SJSA1 (cell line): ENCODE results near the gene EML1. TPM values are rescaled to one million over a fixed set of nuclear protein-coding genes. Genes with fewer than 3 reads are reported as not detected.

Experiments used
- DNase-seq, 2 experiments: peaks; one replicate each; pipeline ENCODE4 v3.0.0-alpha.2; 2015 to 2020; ENCODE audit warnings: low spot score in 2 of 2, low read depth in 1 of 2
- H3K27ac ChIP-seq: fragments of 250-450 bp; sonication (Bioruptor Pico); 2 replicates; pipeline ENCODE4 v1.5.1; 2020; ENCODE audit warnings: mild to moderate bottlenecking, moderate library complexity
- H3K27me3 ChIP-seq: fragments of 250-450 bp; sonication (Bioruptor Pico); replicated peaks from 2 replicates; pipeline ENCODE4 v1.5.1; 2020; ENCODE audit warnings: mild to moderate bottlenecking, moderate library complexity
- H3K36me3 ChIP-seq: fragments of 250-450 bp; sonication (Bioruptor Pico); 2 replicates; pipeline ENCODE4 v1.5.1; 2020; ENCODE audit warnings: mild to moderate bottlenecking
- H3K4me1 ChIP-seq: fragments of 250-450 bp; sonication (Bioruptor Pico); replicated peaks from 2 replicates; pipeline ENCODE4 v1.6.1; 2021; ENCODE audit warnings: mild to moderate bottlenecking
- H3K4me3 ChIP-seq: fragments of 250-450 bp; sonication (Bioruptor Pico); 2 replicates; pipeline ENCODE4 v1.5.1; 2020; ENCODE audit warnings: mild to moderate bottlenecking
- H3K9me3 ChIP-seq: fragments of 250-450 bp; sonication (Bioruptor Pico); replicated peaks from 2 replicates; pipeline ENCODE4 v1.5.1; 2020; ENCODE audit warnings: mild to moderate bottlenecking
- total RNA-seq: library from RNA; depleted of rRNA; stranded (reverse); fragments of >200 nt; shearing (Covaris generic); gene quantifications from 2 replicates; pipeline ENCODE4 v1.2.3, GENCODE V29; 2014; rRNA removed

EML1 gene
- total RNA-seq, result 86.7 and 94.7 TPM in 2 replicates

- DNase-seq, result peak; percentile 22 to 87
These were observed at the start of gene EML1 for GRCh38 chr14:99793213-99794150. Gene EML1 (plus strand): TSS chr14:99793413. CDS start chr14:99793477, 64 bp downstream.

GRCh38 chr14:99744199-99744872 is 48.9 kb upstream of the EML1 start:
- peak; percentile 70 to 92 for DNase-seq
- no peak overlapping the region for H3K4me3 ChIP-seq
- H3K4me1 ChIP-seq, result peaks cover 51% of the 10 kb centered on the region
- no peaks in the 10 kb centered on the region for H3K9me3 ChIP-seq
- H3K36me3 ChIP-seq, result peaks cover 13% of the 10 kb centered on the region; the same call in 1 of the 2 replicates
- H3K27ac ChIP-seq, result peak overlapping the region; percentile 98
- H3K27me3 ChIP-seq, result no peaks in the 10 kb centered on the region

More at GRCh38 chr14:99793213-99794150, at the start of gene EML1:
- H3K27ac ChIP-seq, result peak within 1 kb of the TSS; percentile 76
- H3K9me3 ChIP-seq, result no peaks in the 10 kb centered on the region; the same call in 1 of the 2 replicates
- peak within 1 kb of the TSS; percentile 79 for H3K4me3 ChIP-seq
- no peaks in the 10 kb centered on the region for H3K27me3 ChIP-seq
- H3K36me3 ChIP-seq, result peaks cover 7% of the 10 kb centered on the region
- H3K4me1 ChIP-seq, result peaks cover 23% of the 10 kb centered on the region

DNA sequence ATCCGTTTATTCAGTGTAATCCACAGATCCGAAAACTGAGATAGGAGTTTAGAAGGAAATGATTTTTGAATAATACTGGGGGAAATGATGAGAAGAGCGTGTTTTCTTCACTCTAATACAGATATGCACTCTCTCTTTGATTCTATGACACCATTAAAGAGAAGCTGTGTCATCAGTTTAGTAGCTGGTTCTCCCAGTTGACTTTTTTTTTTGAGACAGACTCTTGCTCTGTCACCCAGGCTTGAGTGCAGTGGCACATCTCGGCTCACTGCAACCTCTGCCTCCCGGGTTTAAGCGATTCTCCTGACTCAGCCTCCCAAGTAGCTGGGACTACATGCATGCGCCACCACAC is 48.4 kb upstream of the EML1 start:
- Histone ChIP-seq H3K27me3 (no peaks in the 10 kb centered on the region), H3K9me3 (no peaks in the 10 kb centered on the region), H3K36me3 (peaks cover 16% of the 10 kb centered on the region; the same call in 1 of the 2 replicates), H3K4me3 (no peak overlapping the region), H3K27ac (peak overlapping the region; percentile 98), H3K4me1 (peaks cover 51% of the 10 kb centered on the region)
- no peak for DNase-seq

DNA sequence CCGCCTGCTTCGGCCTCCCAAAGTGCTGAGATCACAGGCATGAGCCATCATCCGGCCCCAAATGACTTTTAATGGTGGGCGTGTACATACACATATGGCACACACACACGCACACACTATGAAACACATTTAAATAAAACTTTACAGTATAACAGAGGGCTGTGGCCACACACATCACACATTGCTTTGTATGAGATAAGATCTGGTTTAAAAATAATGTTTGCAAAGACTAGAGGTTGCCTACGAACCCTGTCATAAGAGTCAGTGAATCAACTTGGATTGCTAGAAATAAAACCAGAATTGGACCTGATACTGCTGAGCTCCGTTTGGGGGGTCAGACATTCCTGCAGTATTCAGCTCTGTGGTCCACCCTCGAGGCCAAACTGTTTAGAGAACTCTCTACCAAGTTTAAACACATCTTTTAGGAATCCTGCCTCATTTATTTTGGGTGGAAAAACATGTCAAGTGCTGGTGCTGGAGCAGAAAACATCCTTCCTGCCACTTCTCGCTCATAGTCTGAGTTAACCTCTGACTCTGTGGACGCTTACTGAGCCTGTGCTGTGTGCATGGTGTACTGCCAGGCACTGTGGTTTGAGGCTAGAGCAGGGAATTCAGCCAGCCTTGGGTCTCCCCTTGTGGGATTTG is 47.8 kb upstream of the EML1 start:
- H3K27ac ChIP-seq, result peak overlapping the region; percentile 98
- DNase-seq, result peak; percentile 87 to 91

GRCh38 chr14:99747167-99747566 is 46.0 kb upstream of the EML1 start:
- no peak for DNase-seq
- no peaks in the 10 kb centered on the region for H3K9me3 ChIP-seq
- no peaks in the 10 kb centered on the region for H3K27me3 ChIP-seq
- H3K36me3 ChIP-seq, result peaks cover 16% of the 10 kb centered on the region; the same call in 1 of the 2 replicates
- no peak overlapping the region for H3K4me3 ChIP-seq
- H3K4me1 ChIP-seq, result peaks cover 74% of the 10 kb centered on the region
- no peak overlapping the region for H3K27ac ChIP-seq

More for the DNA sequence above, 47.8 kb upstream of the EML1 start:
- Histone ChIP-seq H3K4me1 (peaks cover 57% of the 10 kb centered on the region), H3K9me3 (no peaks in the 10 kb centered on the region), H3K36me3 (peaks cover 21% of the 10 kb centered on the region; the same call in 1 of the 2 replicates), H3K4me3 (no peak overlapping the region), H3K27me3 (no peaks in the 10 kb centered on the region)

DNA sequence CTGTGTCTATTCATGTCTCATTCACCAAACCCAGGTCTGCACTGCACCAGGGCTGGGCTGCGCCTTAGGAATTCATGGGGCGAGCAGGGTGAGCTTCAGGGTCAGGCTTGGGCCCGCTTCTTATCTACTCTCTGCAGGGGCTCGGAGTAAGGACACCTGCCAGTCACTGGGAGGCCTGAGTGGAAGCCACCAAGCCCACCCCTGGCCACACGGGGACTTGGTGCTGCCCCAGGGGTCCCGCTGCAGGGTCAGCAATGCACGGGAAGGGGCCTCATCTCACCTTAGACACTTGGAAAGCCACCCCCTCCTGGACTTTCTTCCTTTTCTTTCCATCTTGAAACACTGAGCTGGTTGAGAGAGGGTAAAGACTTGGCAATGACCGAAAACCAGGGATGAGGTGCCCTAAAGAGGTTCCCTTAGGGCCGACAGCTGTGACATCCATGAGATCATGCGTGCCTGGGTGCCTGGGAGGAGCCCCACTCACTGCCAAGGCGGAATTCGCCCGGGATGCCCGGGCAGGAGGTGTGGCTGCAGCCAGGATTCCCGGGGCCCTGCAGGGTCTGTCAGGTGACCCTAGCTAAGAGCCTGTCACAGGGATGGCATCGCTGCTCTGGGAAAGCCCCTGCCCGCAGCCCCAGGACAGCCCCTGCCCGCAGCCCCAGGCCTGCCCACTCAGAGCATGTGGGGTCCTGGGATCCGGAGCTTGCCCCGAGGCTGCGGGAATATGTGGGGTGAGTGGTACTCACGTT is 45.5 kb upstream of the EML1 start:
- no peak overlapping the region for H3K27ac ChIP-seq
- H3K9me3 ChIP-seq, result no peaks in the 10 kb centered on the region
- H3K4me1 ChIP-seq, result peaks cover 80% of the 10 kb centered on the region
- no peaks in the 10 kb centered on the region for H3K27me3 ChIP-seq
- no peak for DNase-seq
- peaks cover 16% of the 10 kb centered on the region; the same call in 1 of the 2 replicates for H3K36me3 ChIP-seq
- no peak overlapping the region for H3K4me3 ChIP-seq

DNA sequence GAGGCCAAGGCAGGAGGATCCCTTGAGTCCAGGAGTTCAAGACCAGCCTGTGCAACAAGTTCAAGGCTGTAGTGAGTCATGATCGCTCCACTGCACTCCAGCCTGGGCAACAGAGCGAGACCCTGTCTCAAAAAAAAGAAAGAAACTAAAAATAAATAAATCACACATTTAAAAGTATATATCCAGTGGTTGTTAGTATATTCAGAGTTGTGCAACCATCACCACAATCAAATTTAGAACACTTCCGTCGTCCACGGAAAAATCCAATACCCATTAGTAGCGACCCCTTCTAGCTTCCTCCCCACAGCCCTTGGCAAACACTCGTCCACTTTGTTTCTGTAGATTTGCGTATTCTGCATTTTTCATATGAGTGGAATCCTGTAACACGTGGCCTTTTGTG is 44.7 kb upstream of the EML1 start:
- peaks cover 80% of the 10 kb centered on the region for H3K4me1 ChIP-seq
- H3K36me3 ChIP-seq, result peaks cover 11% of the 10 kb centered on the region; the same call in 1 of the 2 replicates
- no peaks in the 10 kb centered on the region for H3K9me3 ChIP-seq
- no peak overlapping the region for H3K4me3 ChIP-seq
- DNase-seq, result no peak
- H3K27ac ChIP-seq, result no peak overlapping the region
- no peaks in the 10 kb centered on the region for H3K27me3 ChIP-seq

DNA sequence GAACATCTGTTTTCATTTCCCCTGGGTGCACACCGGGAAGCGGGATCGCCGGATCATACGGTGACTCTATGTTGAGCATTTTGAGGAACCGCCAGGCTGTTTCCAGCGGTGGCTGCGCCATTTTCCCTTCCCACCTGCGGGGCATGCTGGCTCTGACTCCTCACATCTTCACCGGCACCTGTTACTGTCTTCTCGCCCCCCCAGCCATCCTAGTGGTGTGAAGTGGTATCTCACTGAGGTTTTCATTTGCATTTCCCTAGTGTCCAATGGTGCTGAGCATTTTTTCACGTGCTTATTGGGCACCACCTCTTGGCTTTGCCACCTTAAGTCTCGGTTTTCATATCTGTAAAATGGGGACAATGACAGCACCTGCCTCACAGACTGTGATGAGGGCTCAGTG is 44.1 kb upstream of the EML1 start:
- Histone ChIP-seq H3K9me3 (no peaks in the 10 kb centered on the region), H3K27me3 (no peaks in the 10 kb centered on the region), H3K4me1 (peaks cover 80% of the 10 kb centered on the region), H3K4me3 (no peak overlapping the region), H3K36me3 (peaks cover 11% of the 10 kb centered on the region; the same call in 1 of the 2 replicates), H3K27ac (no peak overlapping the region)
- no peak for DNase-seq

DNA sequence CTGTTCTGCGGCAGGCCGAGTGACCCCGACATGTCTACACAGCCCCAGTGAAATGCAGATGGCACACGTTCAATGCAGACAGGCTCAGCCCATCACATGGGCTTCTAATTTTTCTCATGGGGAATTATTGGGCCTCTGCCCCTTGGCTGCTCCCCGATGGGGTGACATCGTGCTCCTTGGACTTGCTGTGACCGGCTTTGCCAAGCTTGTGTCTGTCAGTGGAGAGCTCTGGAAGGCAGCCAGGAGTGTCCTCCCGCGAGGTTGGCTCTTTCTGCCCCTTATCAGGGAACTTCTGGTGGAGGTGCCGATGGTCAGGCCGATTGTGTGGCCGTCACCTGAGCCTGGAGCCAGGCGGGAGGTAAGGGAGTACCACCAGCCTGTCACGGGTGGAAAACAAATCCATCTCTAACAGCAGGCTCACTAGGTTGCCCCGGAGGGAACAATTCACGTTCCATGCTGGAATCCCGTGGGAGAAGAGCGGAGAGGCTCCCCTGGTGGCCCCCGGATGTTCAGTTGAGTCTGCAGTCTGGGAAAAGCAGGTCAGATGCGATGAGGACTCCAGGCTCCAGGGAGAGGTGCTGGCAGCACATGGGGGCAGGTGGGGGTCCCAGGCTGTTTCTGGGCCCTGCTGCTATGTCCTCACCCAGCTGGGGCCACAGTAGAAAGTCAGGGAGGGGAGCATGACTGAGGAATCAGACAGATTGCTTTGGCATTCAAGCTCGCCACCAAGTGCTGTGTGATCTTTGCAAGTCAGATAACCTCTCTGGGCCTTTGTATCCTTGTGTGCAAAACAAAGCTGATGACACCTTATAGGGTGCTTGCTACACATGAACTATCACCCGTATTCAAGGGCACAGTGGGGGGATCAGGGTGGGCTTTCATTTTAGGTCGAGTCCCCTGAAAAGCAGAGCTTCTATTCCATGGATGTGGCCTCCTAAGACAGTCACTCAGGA is 43.2 kb upstream of the EML1 start:
- H3K4me3 ChIP-seq, result no peak overlapping the region
- no peak overlapping the region; the same call in 1 of the 2 replicates for H3K27ac ChIP-seq
- H3K36me3 ChIP-seq, result peaks cover 11% of the 10 kb centered on the region; the same call in 1 of the 2 replicates
- H3K9me3 ChIP-seq, result no peaks in the 10 kb centered on the region
- H3K4me1 ChIP-seq, result peaks cover 80% of the 10 kb centered on the region
- no peak for DNase-seq
- no peaks in the 10 kb centered on the region for H3K27me3 ChIP-seq

- peaks cover 11% of the 10 kb centered on the region; the same call in 1 of the 2 replicates for H3K36me3 ChIP-seq
- no peaks in the 10 kb centered on the region for H3K9me3 ChIP-seq
- no peak overlapping the region for H3K4me3 ChIP-seq
- peak overlapping the region; percentile 97 for H3K27ac ChIP-seq
- no peaks in the 10 kb centered on the region for H3K27me3 ChIP-seq
- DNase-seq, result no peak
- peaks cover 80% of the 10 kb centered on the region for H3K4me1 ChIP-seq
These were observed 42.3 kb upstream of the EML1 start for GRCh38 chr14:99750746-99751450.

GRCh38 chr14:99751539-99752485 is 41.4 kb upstream of the EML1 start:
- Histone ChIP-seq H3K27ac (peak overlapping the region; percentile 97), H3K4me3 (0 out of 2 replicates have a peak overlapping the region, but pooled peaks have one; percentile 4), H3K36me3 (peaks cover 14% of the 10 kb centered on the region), H3K9me3 (no peaks in the 10 kb centered on the region), H3K27me3 (no peaks in the 10 kb centered on the region), H3K4me1 (peaks cover 80% of the 10 kb centered on the region)
- DNase-seq, result peak in 1 of 2 experiments; percentile 92
